Colonic mucosa (tissue), 4 donors: ENCODE data around the gene LMBR1. TPM values are rescaled to one million over a fixed set of nuclear protein-coding genes. Genes with fewer than 3 reads are reported as not detected.

Experiments
- DNase-seq: peaks from one replicate; pipeline ENCODE4 v3.0.0-alpha.2; 2020
- H3K27ac ChIP-seq: fragments of 200-600 bp; one replicate; pipeline ENCODE4 v1.8.0; 2021
- H3K27me3 ChIP-seq: fragments of 200-600 bp; one replicate; pipeline ENCODE4 v1.8.0; 2021
- H3K36me3 ChIP-seq: fragments of 200-600 bp; one replicate; pipeline ENCODE4 v1.8.0; 2021
- H3K4me1 ChIP-seq: fragments of 200-600 bp; one replicate; pipeline ENCODE4 v1.8.0; 2021; ENCODE audit warnings: mild to moderate bottlenecking
- H3K4me3 ChIP-seq: fragments of 200-600 bp; one replicate; pipeline ENCODE4 v1.8.0; 2021
- H3K9ac ChIP-seq, 2 donors: one replicate each; pipeline ENCODE4 v1.7.0; 2013; ENCODE audit warnings: control low read depth in 2 of 2, low read depth in 2 of 2, low read length in 2 of 2
- H3K9me3 ChIP-seq: fragments of 200-600 bp; one replicate; pipeline ENCODE4 v1.8.0; 2021
- intact Hi-C: fragments of 100-400 bp; cut with DNase I; formaldehyde crosslinking; loops from one replicate; pipeline ENCODE4 v1.14.1; 2022
- total RNA-seq, 2 donors: library from RNA; stranded (reverse); fragmentation: NEBNext Ultra II Directional in 1 of 2; extraction: Animal tissue kit (Norgen Biotek cat#: 25700) in 1 of 2; gene quantifications; one replicate each; pipeline ENCODE4 v1.2.1, GENCODE V29; 2021
- TF ChIP-seq, protein P1 (sequence below): fragments of 200-600 bp; IDR thresholded peaks from one replicate; pipeline ENCODE4 v1.8.0; 2022; ENCODE audit warnings: antibody characterized with exemption, mild to moderate bottlenecking
- donor health status: healthy.
- donor health status: DM: no; HTN: no; CAD: no.
- donor health status: DM: no; HTN: no; CAD: no.

The LMBR1 gene
- total RNA-seq, 2 donors from 2014 or later = 41.4 to 42.0 TPM

- TF ChIP-seq, protein P1, sequence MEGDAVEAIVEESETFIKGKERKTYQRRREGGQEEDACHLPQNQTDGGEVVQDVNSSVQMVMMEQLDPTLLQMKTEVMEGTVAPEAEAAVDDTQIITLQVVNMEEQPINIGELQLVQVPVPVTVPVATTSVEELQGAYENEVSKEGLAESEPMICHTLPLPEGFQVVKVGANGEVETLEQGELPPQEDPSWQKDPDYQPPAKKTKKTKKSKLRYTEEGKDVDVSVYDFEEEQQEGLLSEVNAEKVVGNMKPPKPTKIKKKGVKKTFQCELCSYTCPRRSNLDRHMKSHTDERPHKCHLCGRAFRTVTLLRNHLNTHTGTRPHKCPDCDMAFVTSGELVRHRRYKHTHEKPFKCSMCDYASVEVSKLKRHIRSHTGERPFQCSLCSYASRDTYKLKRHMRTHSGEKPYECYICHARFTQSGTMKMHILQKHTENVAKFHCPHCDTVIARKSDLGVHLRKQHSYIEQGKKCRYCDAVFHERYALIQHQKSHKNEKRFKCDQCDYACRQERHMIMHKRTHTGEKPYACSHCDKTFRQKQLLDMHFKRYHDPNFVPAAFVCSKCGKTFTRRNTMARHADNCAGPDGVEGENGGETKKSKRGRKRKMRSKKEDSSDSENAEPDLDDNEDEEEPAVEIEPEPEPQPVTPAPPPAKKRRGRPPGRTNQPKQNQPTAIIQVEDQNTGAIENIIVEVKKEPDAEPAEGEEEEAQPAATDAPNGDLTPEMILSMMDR = no peak
- no peak overlapping the region for H3K4me3 ChIP-seq
- no peaks in the 10 kb centered on the region for H3K9me3 ChIP-seq
- no peaks in the 10 kb centered on the region for H3K36me3 ChIP-seq
- DNase-seq = no peak
- intact Hi-C loops = no loop called here
- H3K4me1 ChIP-seq = no peaks in the 10 kb centered on the region
- H3K9ac ChIP-seq = no peak overlapping the region
- no peak overlapping the region for H3K27ac ChIP-seq
- H3K27me3 ChIP-seq = no peaks in the 10 kb centered on the region
Measured at GRCh38 chr7:156780724-156781455, 112.1 kb downstream of the LMBR1 start.

- H3K9me3 ChIP-seq = no peaks in the 10 kb centered on the region
- H3K9ac ChIP-seq = no peak overlapping the region
- DNase-seq = no peak
- H3K4me1 ChIP-seq = no peaks in the 10 kb centered on the region
- H3K27ac ChIP-seq = no peak overlapping the region
- TF ChIP-seq, protein P1 = no peak
- H3K36me3 ChIP-seq = no peaks in the 10 kb centered on the region
- intact Hi-C loops = no loop called here
- no peaks in the 10 kb centered on the region for H3K27me3 ChIP-seq
- H3K4me3 ChIP-seq = no peak overlapping the region
Measured at GRCh38 chr7:156778668-156779067, 114.3 kb downstream of the LMBR1 start.

- TF ChIP-seq, protein P1 = no peak
- Histone ChIP-seq H3K9me3 (no peaks in the 10 kb centered on the region), H3K4me3 (no peak overlapping the region), H3K27me3 (no peaks in the 10 kb centered on the region), H3K27ac (no peak overlapping the region), H3K9ac (no peak overlapping the region), H3K36me3 (no peaks in the 10 kb centered on the region), H3K4me1 (no peaks in the 10 kb centered on the region)
- no peak for DNase-seq
- intact Hi-C loops = no loop called here
Measured at GRCh38 chr7:156778201-156778600, 114.8 kb downstream of the LMBR1 start.

DNA sequence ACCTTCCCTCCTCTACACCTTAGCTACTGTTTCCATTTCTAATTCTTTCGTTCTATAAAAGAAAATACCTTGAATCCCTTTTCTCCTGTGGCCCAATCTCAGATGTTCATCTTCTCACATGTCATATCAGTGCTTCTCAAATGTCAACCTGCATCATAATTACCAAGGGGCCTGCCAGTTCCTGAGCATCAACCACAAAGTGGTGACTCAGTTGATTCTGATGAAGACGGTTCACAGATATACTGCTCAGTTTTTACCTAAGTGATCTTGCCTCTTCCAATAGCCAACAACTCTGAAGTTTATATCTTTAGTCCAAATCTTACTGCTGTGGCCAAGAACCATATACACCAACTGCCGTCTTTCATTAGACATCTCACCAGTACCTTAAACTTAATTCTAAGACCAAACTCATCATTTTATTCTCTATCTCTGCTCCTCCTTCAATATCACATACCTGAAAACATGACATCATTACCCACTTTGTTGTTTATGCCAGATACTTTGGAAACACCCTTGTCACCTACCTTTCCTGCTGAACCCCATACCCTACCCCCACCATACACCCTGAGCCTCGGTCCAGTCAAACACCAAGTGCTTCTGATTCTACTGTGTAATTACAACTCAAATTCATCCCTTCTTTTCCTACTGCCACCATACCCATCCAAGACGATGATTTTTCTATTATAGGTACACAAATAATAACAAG, 115.5 kb downstream of the LMBR1 start:
- Histone ChIP-seq H3K36me3 (no peaks in the 10 kb centered on the region), H3K27ac (no peak overlapping the region), H3K4me1 (no peaks in the 10 kb centered on the region), H3K9ac (no peak overlapping the region), H3K9me3 (no peaks in the 10 kb centered on the region), H3K4me3 (no peak overlapping the region), H3K27me3 (no peaks in the 10 kb centered on the region)
- DNase-seq = no peak
- TF ChIP-seq, protein P1 = no peak
- intact Hi-C loops = no loop called here

- Histone ChIP-seq H3K4me3 (no peak overlapping the region), H3K36me3 (no peaks in the 10 kb centered on the region), H3K9ac (no peak overlapping the region), H3K27me3 (no peaks in the 10 kb centered on the region), H3K9me3 (no peaks in the 10 kb centered on the region), H3K27ac (no peak overlapping the region), H3K4me1 (no peaks in the 10 kb centered on the region)
- TF ChIP-seq, protein P1 = no peak
- no peak for DNase-seq
- intact Hi-C loops = no loop called here
Measured at GRCh38 chr7:156776527-156776926, 116.5 kb downstream of the LMBR1 start.
